ENCODE measurements around the gene ABCB6. TPM values are rescaled to one million over a fixed set of nuclear protein-coding genes. Genes with fewer than 3 reads are reported as not detected.

Gene ABCB6
- total RNA-seq, 4 donors from 2014 or later: 18.0 to 42.1 (median 33.3) TPM

DNA sequence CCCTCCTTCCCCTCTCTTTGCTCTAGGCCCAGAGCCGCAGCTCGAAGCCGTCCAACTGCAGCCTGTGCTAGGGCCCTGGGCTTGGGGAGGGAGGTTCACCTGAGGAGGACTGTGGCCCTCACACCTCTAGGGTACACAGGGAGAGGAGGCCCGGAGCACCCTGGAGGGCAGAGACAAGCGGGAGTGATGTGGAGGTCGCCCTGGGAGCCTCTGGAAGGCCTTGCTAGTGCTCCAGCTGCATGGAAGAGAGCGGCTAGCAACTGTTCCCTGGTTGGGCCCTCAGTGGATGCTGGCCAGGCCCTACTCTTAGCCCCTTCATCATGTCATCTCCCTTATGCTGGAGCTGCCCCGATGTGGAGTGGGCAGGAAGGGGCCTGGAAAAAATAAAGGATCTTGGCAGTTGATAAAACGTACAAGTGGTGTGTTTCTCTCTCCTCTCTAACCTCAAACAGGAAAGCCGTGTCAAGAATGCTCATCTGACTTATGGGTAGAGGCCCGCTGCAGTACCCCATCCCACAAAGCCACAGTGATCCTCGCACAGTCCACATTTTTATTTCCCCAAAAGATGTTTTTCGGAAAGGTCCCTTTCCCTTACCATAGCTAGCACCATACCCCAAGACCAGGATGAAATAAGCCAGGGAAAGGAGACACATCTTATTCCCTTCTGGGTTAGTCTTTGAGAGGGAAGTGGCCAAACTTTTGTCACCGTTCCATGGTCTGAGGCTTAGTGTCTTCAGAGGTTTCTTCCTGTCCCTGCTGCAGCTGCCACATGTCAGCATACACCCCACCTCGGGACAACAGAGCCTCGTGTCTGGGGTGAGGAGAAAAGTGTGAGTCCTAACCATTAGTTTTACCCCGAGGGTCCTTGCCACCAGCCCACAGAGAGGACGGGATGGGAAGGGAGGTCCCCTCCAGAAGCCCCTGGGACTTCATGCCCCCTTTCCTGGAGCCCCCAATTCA lies 9.2 kb downstream of the ABCB6 start:
- Histone ChIP-seq H3K27ac (peak overlapping the region in 2 of 4 donors; percentile 11 to 64), H3K9me3 (no peaks in the 10 kb centered on the region), H3K36me3 (peaks cover 0 to 34% (median 0%) of the 10 kb centered on the region in 3 donors), H3K4me1 (peaks cover 0 to 24% (median 10%) of the 10 kb centered on the region in 4 donors), H3K4me3 (no peak overlapping the region), H3K27me3 (no peaks in the 10 kb centered on the region)
- DNase-seq: peak in 1 of 3 donors; percentile 47
- no peak for TF ChIP-seq CTCF (IDR thresholded peaks at IDR 0.05)
- no peak for TF ChIP-seq POLR2A (IDR thresholded peaks at IDR 0.05)

- TF ChIP-seq CTCF (IDR thresholded peaks at IDR 0.05) (no peak), POLR2A (IDR thresholded peaks at IDR 0.05) (no peak)
- Histone ChIP-seq H3K4me1 (peaks cover 0 to 24% (median 10%) of the 10 kb centered on the region in 4 donors), H3K27me3 (no peaks in the 10 kb centered on the region), H3K36me3 (peaks cover 0 to 26% (median 0%) of the 10 kb centered on the region in 3 donors), H3K9me3 (no peaks in the 10 kb centered on the region), H3K27ac (peak overlapping the region; percentile 98 to 99 (median 98)), H3K4me3 (peak overlapping the region in 1 of 4 donors; percentile 87)
- peak in 1 of 3 donors; percentile 40 for DNase-seq
Measured at GRCh38 chr2:219207884-219208740, 10.6 kb downstream of the ABCB6 start.

DNA sequence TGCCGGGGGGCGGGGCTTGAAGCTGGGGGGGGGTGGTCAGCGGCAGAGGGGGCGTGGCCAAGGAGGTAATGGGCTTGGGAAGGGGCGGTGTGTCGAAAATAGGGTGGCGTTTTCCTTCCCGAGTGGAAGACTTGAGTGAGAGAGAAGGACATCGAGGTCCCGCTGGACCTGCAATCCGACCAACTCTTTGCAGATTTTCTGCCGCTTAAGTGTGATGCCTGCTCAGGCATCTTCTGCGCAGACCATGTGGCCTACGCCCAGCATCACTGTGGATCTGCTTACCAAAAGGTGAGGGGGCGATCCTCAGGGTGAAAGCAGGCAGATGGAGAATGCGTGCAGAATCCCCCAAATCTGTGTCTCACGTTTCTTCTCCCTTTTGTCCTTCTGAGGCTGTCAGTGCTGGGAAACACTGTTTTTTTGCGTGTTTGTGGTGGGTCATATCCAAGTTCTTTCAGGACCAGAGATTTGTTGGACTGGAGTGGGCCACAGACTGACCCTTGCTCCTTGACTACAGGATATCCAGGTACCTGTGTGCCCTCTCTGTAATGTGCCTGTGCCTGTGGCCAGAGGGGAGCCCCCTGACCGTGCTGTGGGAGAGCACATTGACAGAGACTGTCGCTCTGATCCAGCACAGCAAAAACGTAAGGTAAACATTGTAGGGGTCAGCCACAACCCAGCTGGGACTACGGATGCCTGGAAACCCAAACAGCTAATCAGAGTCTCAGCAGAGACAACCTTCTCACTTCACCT lies 11.4 kb downstream of the ABCB6 start:
- Histone ChIP-seq H3K27ac (peak overlapping the region; percentile 98 to 99 (median 98)), H3K4me3 (peak overlapping the region; percentile 82 to 92 (median 86)), H3K36me3 (peaks cover 0 to 26% (median 0%) of the 10 kb centered on the region in 3 donors), H3K27me3 (no peaks in the 10 kb centered on the region), H3K4me1 (peaks cover 0 to 24% (median 10%) of the 10 kb centered on the region in 4 donors), H3K9me3 (no peaks in the 10 kb centered on the region)
- TF ChIP-seq CTCF (IDR thresholded peaks at IDR 0.05) (no peak), POLR2A (IDR thresholded peaks at IDR 0.05) (no peak)
- DNase-seq: peak in 1 of 3 donors; percentile 49

DNA sequence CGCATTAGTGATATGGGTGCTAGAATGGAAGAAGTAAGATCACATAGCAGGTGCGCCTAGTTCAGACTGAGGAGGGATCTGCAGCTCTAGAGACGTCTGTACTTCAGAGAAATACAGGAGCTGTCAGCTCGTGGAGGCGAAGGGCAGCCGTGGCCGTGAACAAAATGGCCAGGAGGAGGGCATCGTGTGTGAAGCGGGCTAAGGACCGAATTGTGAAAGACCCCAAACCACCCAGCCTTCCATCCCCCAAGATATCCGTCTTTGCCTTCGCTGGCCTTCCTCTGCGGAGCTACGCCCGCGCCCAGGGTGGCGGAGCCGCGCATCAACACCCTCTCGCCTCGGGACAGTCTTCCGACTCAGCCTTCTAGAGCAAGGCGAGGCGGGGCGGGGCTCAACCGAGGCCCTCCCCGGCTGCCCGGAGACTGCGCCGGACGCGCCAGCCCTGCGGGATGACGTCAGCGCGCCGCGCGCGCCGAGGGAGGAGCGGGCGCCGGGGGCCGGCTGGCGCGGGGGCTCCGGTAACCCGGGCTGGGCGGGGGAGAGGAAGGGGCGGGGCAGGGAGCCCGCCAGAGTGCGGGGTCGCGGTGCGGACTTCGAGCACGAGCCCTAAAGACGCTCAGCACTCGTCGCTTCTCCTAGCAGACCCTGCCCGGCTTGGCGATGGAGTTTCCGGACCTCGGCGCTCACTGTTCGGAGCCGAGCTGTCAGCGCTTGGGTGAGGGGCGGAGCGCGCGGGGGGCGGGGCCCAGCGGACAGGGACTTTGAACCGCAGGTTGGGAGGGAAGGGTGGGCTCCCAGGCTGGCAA lies 12.2 kb downstream of the ABCB6 start, which contains the start of gene ZFAND2B:
TSS of gene ZFAND2B (plus strand) at position 455 of the 806 bp plus-strand sequence. CDS start at position 661, 206 bp downstream.
- H3K27ac ChIP-seq: peak within 1 kb of the TSS; percentile 98 to 99 (median 98)
- peak within 1 kb of the TSS; percentile 82 to 92 (median 86) for H3K4me3 ChIP-seq
- peaks cover 0 to 26% (median 0%) of the 10 kb centered on the region in 3 donors for H3K36me3 ChIP-seq
- peak; percentile 96 to 99 for TF ChIP-seq POLR2A (IDR thresholded peaks at IDR 0.05)
- peak in 3 of 6 experiments; percentile 36 to 45 (median 44) for TF ChIP-seq CTCF (IDR thresholded peaks at IDR 0.05)
- H3K9me3 ChIP-seq: no peaks in the 10 kb centered on the region
- peaks cover 0 to 24% (median 10%) of the 10 kb centered on the region in 4 donors for H3K4me1 ChIP-seq
- H3K27me3 ChIP-seq: no peaks in the 10 kb centered on the region
- DNase-seq: peak; percentile 97 to 98 (median 98)

Measured in Peyer's patch (tissue), 4 donors.